Endothelial cell of umbilical vein (primary cell): Measurements from ENCODE around the gene IP6K1. TPM values are rescaled to one million over a fixed set of nuclear protein-coding genes. Genes with fewer than 3 reads are reported as not detected.

Experiments used
- BruUV-seq: library from RNA; stranded (reverse); fragments of 400-500 nt; replicated peaks from 2 replicates; lab custom pipeline; 2021; lab: Mats Ljungman, UMichigan
- CTCF ChIA-PET: fragments of 300-600, 350-600 bp; sonication (Branson Sonifier 250); formaldehyde crosslinking; loops from one replicate; lab custom pipeline; 2021; ENCODE audit warnings: antibody characterized with exemption, inconsistent platforms; lab: Charles Lee
- POLR2A ChIA-PET: fragments of 300-600, 350-600 bp; sonication (Branson Sonifier 250); formaldehyde crosslinking; loops from one replicate; lab custom pipeline; 2021; ENCODE audit warnings: antibody characterized with exemption, inconsistent platforms; lab: Charles Lee
- DNase-seq: peaks from one replicate; pipeline ENCODE4 v3.0.0-alpha.2; 2011; ENCODE audit warnings: low read depth, low spot score
- FAIRE-seq: peaks from 2 replicates; lab custom pipeline; 2011; peaks lifted over from hg19 to GRCh38; lab: Jason Lieb, UNC
- H2AFZ ChIP-seq: 2 replicates; pipeline ENCODE4 v1.6.0; 2012; ENCODE audit warnings: low read depth, low read length, control low read depth, inconsistent platforms
- H3K27ac ChIP-seq: 2 replicates; pipeline ENCODE4 v1.5.1; 2011; ENCODE audit warnings: low read depth, mild to moderate bottlenecking, control low read depth, low read length, moderate library complexity; ENCODE audit not compliant: insufficient read depth
- H3K27me3 ChIP-seq, 2 experiments: 2 replicates each; pipeline versions ENCODE4 v1.6.0 to v1.6.1; 2011; ENCODE audit warnings: low read length in 2 of 2, mixed read lengths in 1 of 2; ENCODE audit not compliant: control insufficient read depth in 2 of 2, insufficient read depth in 2 of 2
- H3K36me3 ChIP-seq, 2 experiments: 2 replicates in 1 of 2; 3 replicates in 1 of 2; pipeline ENCODE4 v1.5.1; 2011; ENCODE audit warnings: low read length in 2 of 2, mild to moderate bottlenecking in 1 of 2, moderate library complexity in 1 of 2; ENCODE audit not compliant: control insufficient read depth in 2 of 2, insufficient read depth in 2 of 2; ENCODE audit errors: extremely low read depth in 1 of 2
- H3K4me1 ChIP-seq: 3 replicates; pipeline ENCODE4 v1.5.1; 2011; ENCODE audit warnings: mild to moderate bottlenecking, low read length; ENCODE audit not compliant: control insufficient read depth, insufficient read depth; ENCODE audit errors: extremely low read depth
- H3K4me2 ChIP-seq: 2 replicates; pipeline ENCODE4 v1.6.1; 2011; ENCODE audit warnings: low read length, control low read depth, mixed read lengths; ENCODE audit not compliant: insufficient read depth
- H3K4me3 ChIP-seq, 3 experiments: fragments of 200-600 bp in 1 of 3; sonication (generic), shearing (Covaris generic) in 1 of 3; replicated peaks in 1 of 3; 2 replicates each; pipeline ENCODE4 v1.5.1; 2011 to 2016; ENCODE audit warnings: control low read depth in 3 of 3, low read length in 3 of 3, mild to moderate bottlenecking in 2 of 3, inconsistent platforms in 1 of 3, low read depth in 1 of 3, moderate library complexity in 1 of 3; ENCODE audit not compliant: insufficient read depth in 1 of 3
- H3K79me2 ChIP-seq: 2 replicates; pipeline ENCODE4 v1.6.0; 2012; ENCODE audit warnings: low read length, inconsistent platforms; ENCODE audit not compliant: control insufficient read depth, insufficient read depth
- H3K9ac ChIP-seq: replicated peaks from 2 replicates; pipeline ENCODE3; 2011; ENCODE audit warnings: low read length, control low read depth; ENCODE audit not compliant: insufficient read depth; ENCODE audit errors: extremely low read depth
- H3K9me1 ChIP-seq: replicated peaks from 3 replicates; pipeline ENCODE4 v1.6.0; 2011; ENCODE audit warnings: mild to moderate bottlenecking, low read length; ENCODE audit not compliant: control insufficient read depth, insufficient read depth; ENCODE audit errors: extremely low read depth
- H3K9me3 ChIP-seq: replicated peaks from 2 replicates; pipeline ENCODE4 v1.5.1; 2012; ENCODE audit warnings: low read length, inconsistent platforms; ENCODE audit not compliant: control insufficient read depth, insufficient read depth
- H4K20me1 ChIP-seq: replicated peaks from 2 replicates; pipeline ENCODE3; 2011; ENCODE audit warnings: mild to moderate bottlenecking, low read length; ENCODE audit not compliant: control insufficient read depth, insufficient read depth; ENCODE audit errors: extremely low read depth
- EZH2 ChIP-seq: IDR thresholded peaks from 2 replicates; pipeline ENCODE4 v1.6.1; 2012; ENCODE audit warnings: borderline replicate concordance, low read depth, mild to moderate bottlenecking, moderate library complexity, low read length, inconsistent platforms; ENCODE audit not compliant: severe bottlenecking
- FOS ChIP-seq: IDR thresholded peaks from 2 replicates; pipeline ENCODE4 v1.6.1; 2011; ENCODE audit warnings: mild to moderate bottlenecking, low read length, moderate library complexity, borderline replicate concordance; ENCODE audit not compliant: insufficient read depth
- JUN ChIP-seq: IDR thresholded peaks from 2 replicates; pipeline ENCODE4 v1.6.1; 2011; ENCODE audit warnings: borderline replicate concordance, low read depth; ENCODE audit not compliant: insufficient read length, insufficient read depth
- MAX ChIP-seq: IDR thresholded peaks from 2 replicates; pipeline ENCODE4 v1.6.1; 2011; ENCODE audit not compliant: insufficient read depth, insufficient read length
- MYC ChIP-seq: IDR thresholded peaks from one replicate; pipeline ENCODE4 v1.6.1; 2011; ENCODE audit warnings: mild to moderate bottlenecking, low read depth, low read length
- POLR2A ChIP-seq: IDR thresholded peaks from 2 replicates; pipeline ENCODE4 v1.6.1; 2012; ENCODE audit warnings: low read depth, mild to moderate bottlenecking, control low read depth, low read length
- POLR2AphosphoS5 ChIP-seq: IDR thresholded peaks from 2 replicates; pipeline ENCODE4 v1.6.1; 2012; ENCODE audit warnings: low read depth, mild to moderate bottlenecking, control low read depth, low read length, moderate library complexity; ENCODE audit not compliant: insufficient read depth
- dilution Hi-C: fragments of 300-500 bp; cut with MboI; formaldehyde crosslinking; loops from one replicate; pipeline ENCODE4 v1.15.0; 2019; ENCODE audit warnings: low sequenced_read_pairs; ENCODE audit not compliant: extremely low pct_ligation_motif_present
- intact Hi-C: fragments of 100-400 bp; cut with micrococcal nuclease; formaldehyde crosslinking; loops from one replicate; pipeline ENCODE4 v1.10.0; 2022
- polyA plus RNA-seq, 4 experiments: library from polyadenylated mRNA; depleted of rRNA in 3 of 4; stranded (reverse) in 3 of 4; unstranded in 1 of 4; fragments of >200 nt; gene quantifications; 2 replicates each; pipeline versions ENCODE4 v1.2.1 to v1.2.3, GENCODE V29; 2011 to 2012; ENCODE audit warnings: missing spikeins in 1 of 4
- total RNA-seq: library from RNA; stranded (reverse); gene quantifications from 2 replicates; pipeline ENCODE4 v1.2.3, GENCODE V29; 2021
- TF ChIP-seq, protein P1 (sequence below), 2 donors: IDR thresholded peaks; 1 replicate in 1 of 2; 2 replicates in 1 of 2; pipeline ENCODE4 v1.5.1; 2011; ENCODE audit warnings: low read length in 2 of 2, mild to moderate bottlenecking in 2 of 2, moderate library complexity in 2 of 2, control low read depth in 1 of 2, inconsistent platforms in 1 of 2, low read depth in 1 of 2; ENCODE audit not compliant: insufficient read depth in 1 of 2; ENCODE audit errors: extremely low read depth in 1 of 2

The IP6K1 gene
- total and polyA plus RNA-seq, 2 donors (not counting 3 experiments of a cell fraction or from before 2014, with no cell fraction given) = 42.7 to 60.8 TPM

- dilution Hi-C loops = no loop called here
- FAIRE-seq (no peak), DNase-seq (no peak)
- Histone ChIP-seq H3K27me3 (no peaks in the 10 kb centered on the region), H3K9me1 (no peaks in the 10 kb centered on the region), H3K4me2 (no peak overlapping the region), H3K79me2 (no peaks in the 10 kb centered on the region), H2AFZ (no peak overlapping the region), H3K36me3 (no peaks in the 10 kb centered on the region), H3K4me1 (peaks cover 3% of the 10 kb centered on the region), H3K4me3 (no peak overlapping the region), H4K20me1 (no peaks in the 10 kb centered on the region), H3K9me3 (no peaks in the 10 kb centered on the region), H3K27ac (no peak overlapping the region), H3K9ac (no peak overlapping the region)
- no peak for TF ChIP-seq JUN
- TF ChIP-seq POLR2AphosphoS5 = no peak
- TF ChIP-seq FOS = no peak
- TF ChIP-seq, protein P1, sequence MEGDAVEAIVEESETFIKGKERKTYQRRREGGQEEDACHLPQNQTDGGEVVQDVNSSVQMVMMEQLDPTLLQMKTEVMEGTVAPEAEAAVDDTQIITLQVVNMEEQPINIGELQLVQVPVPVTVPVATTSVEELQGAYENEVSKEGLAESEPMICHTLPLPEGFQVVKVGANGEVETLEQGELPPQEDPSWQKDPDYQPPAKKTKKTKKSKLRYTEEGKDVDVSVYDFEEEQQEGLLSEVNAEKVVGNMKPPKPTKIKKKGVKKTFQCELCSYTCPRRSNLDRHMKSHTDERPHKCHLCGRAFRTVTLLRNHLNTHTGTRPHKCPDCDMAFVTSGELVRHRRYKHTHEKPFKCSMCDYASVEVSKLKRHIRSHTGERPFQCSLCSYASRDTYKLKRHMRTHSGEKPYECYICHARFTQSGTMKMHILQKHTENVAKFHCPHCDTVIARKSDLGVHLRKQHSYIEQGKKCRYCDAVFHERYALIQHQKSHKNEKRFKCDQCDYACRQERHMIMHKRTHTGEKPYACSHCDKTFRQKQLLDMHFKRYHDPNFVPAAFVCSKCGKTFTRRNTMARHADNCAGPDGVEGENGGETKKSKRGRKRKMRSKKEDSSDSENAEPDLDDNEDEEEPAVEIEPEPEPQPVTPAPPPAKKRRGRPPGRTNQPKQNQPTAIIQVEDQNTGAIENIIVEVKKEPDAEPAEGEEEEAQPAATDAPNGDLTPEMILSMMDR (IDR thresholded peaks at IDR 0.05; ENCODE audit: extremely low read depth in 1 of 2, insufficient read depth in 1 of 2, low read depth in 1 of 2, low read length in 2 of 2) = no peak
- no peak for TF ChIP-seq POLR2A
- no peak for TF ChIP-seq MYC
- no peak for TF ChIP-seq EZH2
- no peak for TF ChIP-seq MAX
- BruUV-seq = no TSS peak
- ChIA-PET POLR2A (no interaction called here), CTCF (no interaction called here)
- intact Hi-C loops = no loop called here
Measured at GRCh38 chr3:49793486-49794085, 7.2 kb upstream of the IP6K1 start.
